GM13976 (cell line): Measurements from ENCODE around the gene GSG1L.

ENCODE experiments used
- DNase-seq: peaks from one replicate; pipeline ENCODE4 v3.0.0; 2012; ENCODE audit warnings: low spot score
- in situ Hi-C: fragments of 300-500 bp; cut with MboI; formaldehyde crosslinking; loops from one replicate; pipeline ENCODE4 v1.12.0; 2022; ENCODE audit warnings: low sequenced_read_pairs, mixed read lengths, inconsistent platforms; ENCODE audit not compliant: unreplicated experiment
- TF ChIP-seq, protein P1 (sequence below): IDR thresholded peaks from 2 replicates; pipeline ENCODE4 v1.5.1; 2012; ENCODE audit warnings: borderline replicate concordance, mild to moderate bottlenecking; ENCODE audit not compliant: insufficient read depth; ENCODE audit errors: extremely low read depth, missing control alignments, control extremely low read depth

GSG1L gene

DNA sequence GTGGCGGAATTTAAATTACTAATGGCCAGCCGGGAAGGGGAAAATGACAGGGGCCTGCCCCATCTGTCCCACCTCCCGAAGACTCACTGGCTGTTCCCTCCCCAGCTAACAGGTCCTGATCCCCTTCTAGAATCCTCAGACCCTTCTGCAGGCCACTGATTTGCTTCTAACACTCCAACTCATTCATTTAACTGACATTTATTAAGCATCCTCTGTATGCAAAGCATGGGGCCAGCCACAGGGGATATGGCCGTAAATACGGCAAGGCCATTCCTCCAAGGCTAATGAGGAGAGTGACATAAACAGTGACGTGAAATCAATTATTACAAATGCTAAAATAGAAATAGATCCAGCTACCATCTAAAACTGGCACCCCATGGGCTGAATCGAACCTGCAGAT is 195.3 kb downstream of the GSG1L start:
- TF ChIP-seq, protein P1, sequence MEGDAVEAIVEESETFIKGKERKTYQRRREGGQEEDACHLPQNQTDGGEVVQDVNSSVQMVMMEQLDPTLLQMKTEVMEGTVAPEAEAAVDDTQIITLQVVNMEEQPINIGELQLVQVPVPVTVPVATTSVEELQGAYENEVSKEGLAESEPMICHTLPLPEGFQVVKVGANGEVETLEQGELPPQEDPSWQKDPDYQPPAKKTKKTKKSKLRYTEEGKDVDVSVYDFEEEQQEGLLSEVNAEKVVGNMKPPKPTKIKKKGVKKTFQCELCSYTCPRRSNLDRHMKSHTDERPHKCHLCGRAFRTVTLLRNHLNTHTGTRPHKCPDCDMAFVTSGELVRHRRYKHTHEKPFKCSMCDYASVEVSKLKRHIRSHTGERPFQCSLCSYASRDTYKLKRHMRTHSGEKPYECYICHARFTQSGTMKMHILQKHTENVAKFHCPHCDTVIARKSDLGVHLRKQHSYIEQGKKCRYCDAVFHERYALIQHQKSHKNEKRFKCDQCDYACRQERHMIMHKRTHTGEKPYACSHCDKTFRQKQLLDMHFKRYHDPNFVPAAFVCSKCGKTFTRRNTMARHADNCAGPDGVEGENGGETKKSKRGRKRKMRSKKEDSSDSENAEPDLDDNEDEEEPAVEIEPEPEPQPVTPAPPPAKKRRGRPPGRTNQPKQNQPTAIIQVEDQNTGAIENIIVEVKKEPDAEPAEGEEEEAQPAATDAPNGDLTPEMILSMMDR: no peak
- in situ Hi-C loops: no loop called here
- no peak for DNase-seq

DNA sequence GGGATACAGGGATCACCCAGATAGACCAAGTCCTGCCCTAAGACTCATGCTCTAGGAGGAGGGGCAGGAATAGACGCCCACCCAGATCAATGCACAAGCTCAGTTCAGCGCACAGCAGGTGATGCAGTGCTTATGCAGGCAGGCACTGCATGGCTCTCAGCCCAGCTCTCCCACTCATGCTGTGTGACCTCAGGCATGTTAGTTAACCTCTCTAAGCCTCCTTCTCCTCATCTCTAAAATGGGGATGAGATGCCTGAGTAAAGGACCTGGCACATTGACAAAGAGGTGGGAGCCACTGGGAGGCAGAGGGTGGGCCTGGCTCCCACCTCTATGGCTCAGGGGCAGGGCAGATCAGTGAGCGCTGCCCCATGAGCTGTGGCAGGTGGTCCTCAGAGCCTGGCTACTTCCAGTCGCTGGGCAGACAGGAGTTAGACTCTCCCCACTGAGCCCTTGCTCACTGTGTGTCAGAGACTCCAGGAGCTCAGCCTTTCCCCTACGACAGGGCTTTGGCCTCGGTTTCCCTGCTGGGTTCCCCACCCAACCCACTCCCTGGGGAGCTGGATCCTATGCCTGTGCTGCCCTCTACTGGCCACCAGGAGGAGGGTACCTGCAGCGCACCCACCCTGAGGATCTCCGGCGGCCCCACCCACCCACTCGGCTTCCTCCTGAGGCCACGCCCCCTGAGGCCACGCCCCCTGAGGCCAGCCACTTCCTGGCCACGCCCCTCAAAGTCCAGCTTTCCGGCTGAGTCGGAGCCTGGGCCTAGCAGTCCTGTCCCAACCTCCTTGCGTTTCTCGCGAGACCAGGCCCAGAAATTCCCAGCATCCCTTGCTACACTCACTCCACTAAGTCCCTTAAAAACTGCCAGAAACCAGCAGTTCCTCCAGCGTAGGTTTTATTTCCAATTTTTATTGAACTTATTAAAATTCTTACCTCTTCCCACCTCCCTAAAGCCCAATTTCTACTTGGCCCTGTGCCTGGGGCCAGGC is 196.1 kb downstream of the GSG1L start:
- peak; percentile 85 for DNase-seq
- in situ Hi-C loops: no loop called here
- TF ChIP-seq, protein P1: peak; percentile 36

DNA sequence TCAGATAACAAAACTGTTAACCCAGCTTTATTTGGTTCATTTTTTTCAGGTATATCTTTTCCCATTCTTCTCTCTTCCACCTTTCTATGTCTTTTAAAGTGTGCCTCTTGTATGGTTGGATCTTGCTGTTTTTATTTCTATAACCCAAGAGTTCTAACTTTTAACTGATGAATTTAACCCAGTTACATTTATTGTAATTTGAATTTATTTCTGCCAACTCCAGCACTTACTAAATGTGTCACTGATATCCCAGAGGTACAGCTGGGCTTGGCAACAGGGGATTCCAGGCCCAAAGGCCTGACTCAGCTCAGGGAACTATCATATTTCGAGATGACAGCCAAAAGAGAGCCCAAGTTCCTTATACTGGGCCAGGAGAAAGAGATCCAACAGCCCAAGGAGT is 200.1 kb downstream of the GSG1L start:
- no peak for DNase-seq
- TF ChIP-seq, protein P1: no peak
- in situ Hi-C loops: no loop called here

DNA sequence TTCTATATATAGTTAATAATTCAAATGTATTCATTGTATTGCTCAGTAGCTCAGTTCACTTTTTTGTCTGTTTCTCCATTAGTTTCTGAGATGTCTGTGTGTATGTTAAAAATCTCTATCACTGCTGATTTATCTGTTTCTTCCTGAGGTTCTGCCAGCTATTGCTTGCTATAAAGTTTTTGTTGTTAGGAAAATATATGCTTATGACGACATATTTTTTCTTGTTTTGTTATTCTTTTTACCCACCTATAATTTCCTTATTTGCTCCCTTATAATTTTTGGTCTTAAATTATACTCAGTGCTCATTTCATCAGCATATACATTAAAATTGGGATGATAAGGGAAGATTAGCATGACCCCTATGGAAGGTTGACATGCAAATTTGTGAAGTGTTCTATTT is 200.6 kb downstream of the GSG1L start:
- TF ChIP-seq, protein P1: no peak
- no peak for DNase-seq
- in situ Hi-C loops: no loop called here

DNA sequence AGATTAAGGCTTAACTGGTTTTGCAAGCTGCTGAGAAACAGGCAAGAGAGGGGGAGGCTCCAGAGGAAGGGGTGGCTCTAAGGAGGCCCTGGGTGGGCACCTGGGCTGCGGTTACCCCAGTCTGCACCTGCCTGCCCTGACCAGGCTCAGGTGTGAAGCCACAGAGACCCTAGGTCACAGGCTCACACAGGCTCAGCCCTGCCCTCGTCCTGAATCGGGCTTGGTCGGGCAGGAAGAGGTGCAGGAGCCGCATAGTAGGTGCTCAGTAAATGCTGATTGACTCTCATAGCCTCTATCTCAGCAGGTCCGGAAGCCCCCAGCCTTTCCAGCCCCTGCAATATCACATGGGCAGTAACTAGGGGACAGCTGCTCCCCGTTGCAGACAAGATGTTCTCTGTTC is 203.4 kb downstream of the GSG1L start:
- in situ Hi-C loops: no loop called here
- TF ChIP-seq, protein P1: no peak
- DNase-seq: no peak

DNA sequence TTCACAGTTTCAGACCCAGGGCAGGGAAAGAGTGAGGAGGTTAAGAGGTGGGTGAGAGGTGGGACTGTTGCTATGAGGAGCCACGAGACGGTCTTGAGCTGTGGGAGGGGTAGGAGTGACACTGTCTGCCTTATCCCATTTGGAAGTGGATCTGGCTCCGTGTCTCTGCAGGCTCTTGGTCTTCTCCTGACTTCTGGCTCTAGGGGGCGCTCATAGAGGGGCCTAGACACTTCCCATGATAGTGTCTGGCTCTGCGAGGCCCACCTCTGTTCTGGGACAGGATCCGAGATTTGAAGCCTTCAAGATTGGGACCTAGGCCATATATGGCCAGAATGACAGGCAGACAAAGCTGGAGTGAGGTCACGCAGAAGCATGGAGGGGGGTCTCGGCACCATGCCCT is 204.5 kb downstream of the GSG1L start:
- in situ Hi-C loops: no loop called here
- DNase-seq: no peak
- TF ChIP-seq, protein P1: no peak

DNA sequence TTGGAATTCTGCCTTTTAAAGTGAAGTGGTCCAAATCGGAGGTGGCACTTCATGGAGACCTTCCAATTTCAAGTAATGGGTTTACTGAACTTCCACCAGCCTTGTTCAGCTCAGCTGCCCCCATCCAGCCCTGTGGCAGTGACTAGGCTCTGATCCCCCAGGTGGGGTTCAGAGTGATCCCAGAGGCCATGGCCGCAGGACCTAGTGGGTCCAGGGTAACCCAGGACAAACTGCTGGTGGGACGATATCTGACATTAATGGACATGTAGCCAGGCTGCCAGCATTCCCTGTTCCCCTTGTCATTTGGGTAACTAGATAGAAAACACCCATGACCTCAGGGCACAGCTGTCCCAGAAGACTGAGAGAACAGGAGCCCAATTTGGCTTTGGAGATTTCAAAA is 209.9 kb downstream of the GSG1L start:
- no peak for DNase-seq
- in situ Hi-C loops: no loop called here
- TF ChIP-seq, protein P1: no peak
